Osteocyte (in vitro differentiated cells): ENCODE results near the gene GPR21. TPM values are rescaled to one million over a fixed set of nuclear protein-coding genes. Genes with fewer than 3 reads are reported as not detected.

Source experiments
- DNase-seq: peaks from one replicate; pipeline ENCODE4 v3.0.0; 2021; ENCODE audit warnings: mixed read lengths; ENCODE audit not compliant: unreplicated experiment; ENCODE audit errors: extremely low spot score
- H3K27ac Mint-ChIP-seq: one replicate; pipeline ENCODE4 v1.8.0; 2021; ENCODE audit warnings: mild to moderate bottlenecking, mixed read lengths; ENCODE audit not compliant: unreplicated experiment
- H3K27me3 Mint-ChIP-seq: one replicate; pipeline ENCODE4 v1.8.0; 2021; ENCODE audit warnings: mixed read lengths; ENCODE audit not compliant: unreplicated experiment
- H3K36me3 Mint-ChIP-seq: one replicate; pipeline ENCODE4 v1.8.0; 2021; ENCODE audit warnings: mixed read lengths; ENCODE audit not compliant: unreplicated experiment
- H3K4me1 Mint-ChIP-seq: one replicate; pipeline ENCODE4 v1.8.0; 2021; ENCODE audit warnings: mixed read lengths; ENCODE audit not compliant: unreplicated experiment
- H3K4me3 Mint-ChIP-seq: one replicate; pipeline ENCODE4 v1.8.0; 2021; ENCODE audit warnings: mild to moderate bottlenecking, moderate library complexity, mixed read lengths; ENCODE audit not compliant: unreplicated experiment
- H3K9me3 Mint-ChIP-seq: one replicate; pipeline ENCODE4 v1.8.0; 2021; ENCODE audit warnings: mixed read lengths; ENCODE audit not compliant: unreplicated experiment
- CTCF ChIP-seq: fragments of 200-600 bp; sonication (generic); IDR thresholded peaks from 2 replicates; pipeline ENCODE4 v1.5.0; 2021; ENCODE audit warnings: antibody characterized with exemption, mild to moderate bottlenecking, moderate library complexity
- total RNA-seq: library from RNA; stranded (reverse); gene quantifications from 2 replicates; pipeline ENCODE4 v1.2.1, GENCODE V29; 2021

Gene GPR21
- total RNA-seq, 1 donor from 2014 or later, result 3.4 TPM

DNA sequence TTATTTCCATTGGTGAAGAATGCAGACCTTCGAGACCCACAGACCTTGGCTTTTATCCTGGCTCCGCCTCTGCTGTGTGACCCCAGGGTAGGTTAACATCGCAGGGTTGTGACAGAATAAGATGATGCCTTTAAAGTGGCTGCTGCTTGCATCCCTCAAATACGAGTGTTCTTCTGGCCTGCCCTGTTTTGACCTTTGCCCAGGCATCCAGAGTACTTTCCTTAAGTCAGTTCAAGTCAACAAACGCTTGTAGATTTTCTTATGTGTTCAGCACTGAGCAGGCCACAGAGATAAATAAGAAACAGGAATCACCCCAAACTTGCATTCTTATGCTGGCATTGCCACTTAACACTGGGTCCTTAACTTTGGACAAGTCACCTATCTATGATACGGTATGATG is 50.2 kb downstream of the GPR21 start:
- TF ChIP-seq CTCF, result no peak
- peaks cover 55% of the 10 kb centered on the region for H3K36me3 Mint-ChIP-seq
- H3K4me3 Mint-ChIP-seq, result no peak overlapping the region
- peaks cover 43% of the 10 kb centered on the region for H3K4me1 Mint-ChIP-seq
- no peaks in the 10 kb centered on the region for H3K27me3 Mint-ChIP-seq
- peak overlapping the region; percentile 21 for H3K27ac Mint-ChIP-seq
- no peak for DNase-seq
- H3K9me3 Mint-ChIP-seq, result no peaks in the 10 kb centered on the region

DNA sequence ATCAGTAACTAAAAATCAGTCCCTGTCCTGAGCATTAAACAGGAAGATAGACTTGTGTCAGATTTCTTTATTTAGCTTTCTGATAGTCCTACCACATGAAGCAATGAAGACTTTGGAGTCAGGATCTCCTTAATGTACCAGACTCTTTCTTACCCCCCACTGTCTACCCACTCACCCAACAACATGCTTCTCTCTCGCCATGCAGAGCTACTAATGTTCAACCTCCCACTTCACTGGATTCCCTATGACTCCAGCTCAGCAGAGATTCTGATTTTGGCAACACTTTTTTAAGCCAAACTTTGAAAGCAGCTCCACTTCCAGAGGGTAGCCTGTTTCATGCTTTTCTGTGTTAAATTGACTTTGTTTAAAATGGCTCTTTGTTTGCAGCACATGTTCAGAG is 50.8 kb downstream of the GPR21 start:
- no peaks in the 10 kb centered on the region for H3K27me3 Mint-ChIP-seq
- H3K4me1 Mint-ChIP-seq, result peaks cover 46% of the 10 kb centered on the region
- H3K36me3 Mint-ChIP-seq, result peaks cover 56% of the 10 kb centered on the region
- H3K9me3 Mint-ChIP-seq, result no peaks in the 10 kb centered on the region
- DNase-seq, result no peak
- no peak overlapping the region for H3K4me3 Mint-ChIP-seq
- peak overlapping the region; percentile 0 for H3K27ac Mint-ChIP-seq
- no peak for TF ChIP-seq CTCF

Other genes starting within 250 kb of the GPR21 start
- gene OR5C1, start 244.7 kb upstream of the GPR21 start, total RNA-seq, result not detected in 2 replicates
- gene OR1K1, start 233.5 kb upstream of the GPR21 start, total RNA-seq, result not detected in 2 replicates
- 27.4 and 30.6 TPM in 2 replicates for gene PDCL, start 205.1 kb upstream of the GPR21 start, total RNA-seq
- gene RC3H2, start 128.3 kb upstream of the GPR21 start, total RNA-seq, result 74.1 and 74.4 TPM in 2 replicates
- gene ZBTB6, start 120.3 kb upstream of the GPR21 start, total RNA-seq, result 7.6 and 9.1 TPM in 2 replicates
- 8.6 and 9.0 TPM in 2 replicates for gene ZBTB26, start 102.2 kb upstream of the GPR21 start, total RNA-seq
- gene RABGAP1, start 92.6 kb upstream of the GPR21 start, total RNA-seq, result 88.4 and 92.9 TPM in 2 replicates
- 13.1 and 17.3 TPM in 2 replicates for gene STRBP, start 234.9 kb downstream of the GPR21 start, total RNA-seq